Tibial artery (tissue), 4 donors: ENCODE data around the gene HTR3B.
"Not testable (repeated sequence)": the region's sequence is repeated elsewhere in the genome, so short reads cannot be mapped to it uniquely, and the experiment has no call there.

Experiments used
- DNase-seq, 2 donors: peaks; one replicate each; pipeline ENCODE4 v3.0.0-alpha.2; 2019
- H3K27ac ChIP-seq, 2 donors: fragments of 200-600 bp; sonication (generic) in 1 of 2; 1 replicate in 1 of 2; 2 replicates in 1 of 2; pipeline ENCODE4 v1.5.1; 2018 to 2019; ENCODE audit warnings: mild to moderate bottlenecking in 1 of 2
- H3K27me3 ChIP-seq, 2 donors: fragments of 200-600 bp; sonication (generic) in 1 of 2; one replicate each; pipeline versions ENCODE4 v1.5.1 to v1.6.0; 2016 to 2019
- H3K36me3 ChIP-seq, 3 donors: fragments of 200-600 bp; sonication (generic) in 2 of 3; one replicate each; pipeline ENCODE4 v1.5.1; 2016 to 2019; ENCODE audit warnings: mild to moderate bottlenecking in 2 of 3
- H3K4me1 ChIP-seq, 4 donors: fragments of 200-600 bp; sonication (generic) in 2 of 4; 1 replicate in 3 of 4; 2 replicates in 1 of 4; pipeline ENCODE4 v1.5.1; 2016 to 2019
- H3K4me3 ChIP-seq, 2 donors: fragments of 200-600 bp; sonication (generic) in 1 of 2; 1 replicate in 1 of 2; 2 replicates in 1 of 2; pipeline ENCODE4 v1.5.1; 2018 to 2019; ENCODE audit warnings: mild to moderate bottlenecking in 2 of 2
- H3K9me3 ChIP-seq, 3 donors: fragments of 200-600 bp; sonication (generic) in 1 of 3; one replicate each; pipeline ENCODE4 v1.5.1; 2016 to 2019
- intact Hi-C: fragments of 100-400 bp; cut with DNase I; formaldehyde crosslinking; loops from one replicate; pipeline ENCODE4 v1.15.0; 2023; ENCODE audit warnings: low total_unique reads
- TF ChIP-seq, protein P1 (sequence below), 2 experiments: fragments of 200-600 bp in 1 of 2; fragments of 450-650 bp in 1 of 2; IDR thresholded peaks; one replicate each; pipeline ENCODE4 v1.5.1; 2017 to 2019; ENCODE audit warnings: antibody characterized with exemption in 2 of 2, mild to moderate bottlenecking in 1 of 2, moderate library complexity in 1 of 2

Gene HTR3B

GRCh38 chr11:113901141-113901540 is 3.5 kb upstream of the HTR3B start:
- TF ChIP-seq, protein P1, sequence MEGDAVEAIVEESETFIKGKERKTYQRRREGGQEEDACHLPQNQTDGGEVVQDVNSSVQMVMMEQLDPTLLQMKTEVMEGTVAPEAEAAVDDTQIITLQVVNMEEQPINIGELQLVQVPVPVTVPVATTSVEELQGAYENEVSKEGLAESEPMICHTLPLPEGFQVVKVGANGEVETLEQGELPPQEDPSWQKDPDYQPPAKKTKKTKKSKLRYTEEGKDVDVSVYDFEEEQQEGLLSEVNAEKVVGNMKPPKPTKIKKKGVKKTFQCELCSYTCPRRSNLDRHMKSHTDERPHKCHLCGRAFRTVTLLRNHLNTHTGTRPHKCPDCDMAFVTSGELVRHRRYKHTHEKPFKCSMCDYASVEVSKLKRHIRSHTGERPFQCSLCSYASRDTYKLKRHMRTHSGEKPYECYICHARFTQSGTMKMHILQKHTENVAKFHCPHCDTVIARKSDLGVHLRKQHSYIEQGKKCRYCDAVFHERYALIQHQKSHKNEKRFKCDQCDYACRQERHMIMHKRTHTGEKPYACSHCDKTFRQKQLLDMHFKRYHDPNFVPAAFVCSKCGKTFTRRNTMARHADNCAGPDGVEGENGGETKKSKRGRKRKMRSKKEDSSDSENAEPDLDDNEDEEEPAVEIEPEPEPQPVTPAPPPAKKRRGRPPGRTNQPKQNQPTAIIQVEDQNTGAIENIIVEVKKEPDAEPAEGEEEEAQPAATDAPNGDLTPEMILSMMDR (IDR thresholded peaks at IDR 0.05), result no peak
- no peak for DNase-seq
- H3K9me3 ChIP-seq, result no peaks in the 10 kb centered on the region
- H3K27me3 ChIP-seq, result peaks cover 0 to 1% of the 10 kb centered on the region in 2 donors
- no peaks in the 10 kb centered on the region for H3K36me3 ChIP-seq
- no peaks in the 10 kb centered on the region for H3K4me1 ChIP-seq
- H3K4me3 ChIP-seq, result no peak overlapping the region
- intact Hi-C loops, result no loop called here
- no peak overlapping the region for H3K27ac ChIP-seq

DNA sequence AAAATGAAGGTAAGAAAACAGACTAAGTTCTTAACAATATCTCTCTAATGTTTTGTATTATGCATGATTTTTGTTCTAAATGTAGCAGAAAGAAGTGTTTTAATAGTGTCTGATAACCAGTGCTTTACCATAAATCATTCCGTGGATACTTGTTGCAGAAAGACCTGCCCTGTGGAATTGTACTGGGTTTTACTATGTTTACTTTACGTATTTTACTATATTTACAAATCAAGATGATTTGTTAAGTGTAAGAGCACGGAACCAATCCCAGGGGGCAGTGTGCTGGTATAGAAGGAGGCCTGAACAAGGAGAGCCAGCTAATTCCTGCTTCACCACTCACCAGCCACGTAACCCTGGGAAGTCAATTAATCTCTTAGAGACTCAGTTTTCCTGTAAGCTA is 1.4 kb downstream of the HTR3B start:
- no peak overlapping the region for H3K27ac ChIP-seq
- intact Hi-C loops, result no loop called here

DNA sequence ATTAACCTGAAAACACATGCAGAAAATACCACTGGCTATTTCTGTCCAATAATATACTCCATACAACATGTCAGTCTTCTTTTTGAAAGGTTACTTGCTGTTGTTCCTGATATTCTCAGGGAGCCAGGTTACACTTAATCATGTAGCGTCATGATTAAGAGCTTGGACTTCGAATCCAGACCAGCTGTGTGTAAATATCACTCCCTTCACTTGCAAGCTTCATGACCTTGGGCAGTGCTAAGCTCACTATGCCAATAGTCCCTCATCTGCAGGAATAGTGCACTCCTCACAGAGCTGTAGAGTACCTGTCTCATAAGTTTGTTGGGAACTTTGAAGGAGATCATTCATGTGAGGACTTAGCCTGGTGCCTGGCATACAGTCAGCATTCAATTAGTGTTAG is 1.9 kb downstream of the HTR3B start:
- no peak for DNase-seq

More for the DNA sequence above, 1.4 kb downstream of the HTR3B start:
- TF ChIP-seq, protein P1 (IDR thresholded peaks at IDR 0.05), result no peak
- Histone ChIP-seq H3K27me3 (peaks cover 0 to 22% of the 10 kb centered on the region in 2 donors), H3K4me1 (no peaks in the 10 kb centered on the region), H3K9me3 (no peaks in the 10 kb centered on the region), H3K4me3 (no peak overlapping the region), H3K36me3 (no peaks in the 10 kb centered on the region)
- no peak for DNase-seq

GRCh38 chr11:113907152-113907551 is 2.6 kb downstream of the HTR3B start:
- Histone ChIP-seq H3K36me3 (no peaks in the 10 kb centered on the region), H3K27me3 (peaks cover 0 to 28% of the 10 kb centered on the region in 2 donors), H3K4me3 (no peak overlapping the region), H3K4me1 (peaks cover 0 to 3% (median 0%) of the 10 kb centered on the region in 4 donors), H3K9me3 (no peaks in the 10 kb centered on the region), H3K27ac (no peak overlapping the region)
- TF ChIP-seq, protein P1 (IDR thresholded peaks at IDR 0.05), result no peak
- DNase-seq, result no peak
- intact Hi-C loops, result no loop called here

More for the DNA sequence above, 1.9 kb downstream of the HTR3B start:
- H3K27ac ChIP-seq, result no peak overlapping the region
- H3K27me3 ChIP-seq, result peaks cover 0 to 26% of the 10 kb centered on the region in 2 donors
- intact Hi-C loops, result no loop called here
- H3K4me1 ChIP-seq, result no peaks in the 10 kb centered on the region
- no peak overlapping the region for H3K4me3 ChIP-seq
- TF ChIP-seq, protein P1 (IDR thresholded peaks at IDR 0.05), result no peak
- no peaks in the 10 kb centered on the region for H3K36me3 ChIP-seq
- no peaks in the 10 kb centered on the region for H3K9me3 ChIP-seq

DNA sequence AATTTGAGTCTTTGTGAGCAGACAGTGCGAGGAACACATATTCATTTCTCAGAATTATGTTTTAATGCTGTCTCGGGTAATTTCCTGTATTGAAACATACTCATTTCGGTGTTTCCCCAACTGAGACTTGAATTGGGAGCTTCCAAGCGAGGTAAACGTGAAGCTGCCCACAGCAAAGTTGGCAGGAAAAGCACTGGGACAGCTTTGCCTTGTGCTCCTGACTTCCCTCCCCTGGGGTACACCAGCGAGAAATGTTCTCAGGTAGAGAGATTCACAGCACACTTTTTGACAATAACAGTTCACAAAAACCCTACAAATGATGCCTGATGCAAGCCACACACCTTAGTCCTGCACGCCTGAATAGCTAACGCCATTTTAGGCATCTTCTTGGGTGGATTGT is 3.1 kb downstream of the HTR3B start:
- H3K27me3 ChIP-seq, result peaks cover 0 to 31% of the 10 kb centered on the region in 2 donors
- H3K27ac ChIP-seq, result no peak overlapping the region
- no peak for DNase-seq
- intact Hi-C loops, result no loop called here
- no peak overlapping the region for H3K4me3 ChIP-seq
- H3K4me1 ChIP-seq, result peaks cover 0 to 7% (median 0%) of the 10 kb centered on the region in 4 donors
- no peaks in the 10 kb centered on the region for H3K9me3 ChIP-seq
- no peaks in the 10 kb centered on the region for H3K36me3 ChIP-seq
- TF ChIP-seq, protein P1 (IDR thresholded peaks at IDR 0.05), result no peak

DNA sequence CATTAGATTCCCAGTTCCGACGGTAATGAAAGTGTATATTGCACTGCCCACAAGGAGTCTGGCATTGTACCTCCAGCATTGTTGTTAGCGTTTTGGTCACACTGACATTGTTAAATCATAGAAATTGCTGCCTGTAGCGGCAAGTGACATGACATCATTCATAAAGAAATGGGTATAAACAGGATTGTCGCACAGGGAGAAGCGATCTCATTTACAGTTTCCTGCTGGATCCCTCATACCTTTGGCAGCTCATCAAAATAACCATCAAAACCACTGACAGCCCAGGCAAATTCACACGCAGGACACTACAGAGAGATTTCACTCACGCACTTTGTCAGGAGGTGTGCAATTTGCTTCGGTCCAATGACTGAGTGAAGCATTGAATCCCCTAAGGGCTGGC is 3.5 kb downstream of the HTR3B start:
- Histone ChIP-seq H3K4me3 (no peak overlapping the region), H3K36me3 (no peaks in the 10 kb centered on the region), H3K9me3 (no peaks in the 10 kb centered on the region), H3K27me3 (peaks cover 0 to 31% of the 10 kb centered on the region in 2 donors), H3K27ac (no peak overlapping the region), H3K4me1 (peaks cover 0 to 7% (median 0%) of the 10 kb centered on the region in 4 donors)
- intact Hi-C loops, result no loop called here
- TF ChIP-seq, protein P1 (IDR thresholded peaks at IDR 0.05), result no peak
- no peak for DNase-seq

GRCh38 chr11:113911491-113911890 is 6.9 kb downstream of the HTR3B start:
- H3K27me3 ChIP-seq, result peaks cover 0 to 31% of the 10 kb centered on the region in 2 donors
- H3K4me3 ChIP-seq, intact Hi-C loops, DNase-seq, H3K9me3 ChIP-seq, H3K36me3 ChIP-seq, H3K27ac ChIP-seq, H3K4me1 ChIP-seq: not testable (repeated sequence)
